Suprapubic skin (tissue), 4 donors: ENCODE data around the gene SPARCL1. TPM values are rescaled to one million over a fixed set of nuclear protein-coding genes. Genes with fewer than 3 reads are reported as not detected.

Source experiments
- DNase-seq, 2 donors: peaks; one replicate each; pipeline ENCODE4 v3.0.0-alpha.2; 2019; ENCODE audit warnings: low spot score in 2 of 2
- H3K27ac ChIP-seq: fragments of 200-600 bp; sonication (generic); one replicate; pipeline ENCODE4 v1.5.1; 2019
- H3K27me3 ChIP-seq: fragments of 200-600 bp; sonication (generic); one replicate; pipeline ENCODE4 v1.5.1; 2019
- H3K36me3 ChIP-seq: fragments of 200-600 bp; sonication (generic); one replicate; pipeline ENCODE4 v1.5.1; 2019
- H3K4me1 ChIP-seq: fragments of 200-600 bp; sonication (generic); one replicate; pipeline ENCODE4 v1.5.1; 2019
- H3K4me3 ChIP-seq: fragments of 200-600 bp; sonication (generic); one replicate; pipeline ENCODE4 v1.5.1; 2019; ENCODE audit warnings: mild to moderate bottlenecking
- H3K9me3 ChIP-seq: fragments of 200-600 bp; sonication (generic); one replicate; pipeline ENCODE4 v1.5.1; 2019
- CTCF ChIP-seq, 2 donors: fragments of 200-600 bp in 1 of 2; fragments of 450-650 bp in 1 of 2; sonication (generic) in 1 of 2; IDR thresholded peaks; one replicate each; pipeline ENCODE4 v1.5.1; 2016 to 2019; ENCODE audit warnings: antibody characterized with exemption in 2 of 2, mild to moderate bottlenecking in 1 of 2, moderate library complexity in 1 of 2
- EP300 ChIP-seq: sonication (generic); formaldehyde crosslinking; IDR thresholded peaks from one replicate; pipeline ENCODE4 v1.6.1; 2017; ENCODE audit warnings: antibody characterized with exemption
- POLR2A ChIP-seq, 2 donors: fragments of 450-650 bp; IDR thresholded peaks; one replicate each; pipeline ENCODE4 v1.6.1; 2017; ENCODE audit warnings: antibody characterized with exemption in 2 of 2, mild to moderate bottlenecking in 2 of 2, moderate library complexity in 2 of 2
- POLR2AphosphoS5 ChIP-seq, 3 donors: sonication (generic); formaldehyde crosslinking; IDR thresholded peaks; one replicate each; pipeline ENCODE4 v1.6.1; 2017; ENCODE audit warnings: antibody characterized with exemption in 3 of 3
- WGBS: methylation state at CpG from one replicate; pipeline ENCODE4 v1.1.5; 2018; 5-methylcytosine and 5-hydroxymethylcytosine counted together
- total RNA-seq, 4 donors: library from RNA; depleted of rRNA; stranded (reverse); fragments of >200 nt; gene quantifications; one replicate each; pipeline ENCODE4 v1.1.0, GENCODE V29; 2016

The SPARCL1 gene
- total RNA-seq, 4 donors from 2014 or later = 62.3 to 124 (median 84.0) TPM

DNA sequence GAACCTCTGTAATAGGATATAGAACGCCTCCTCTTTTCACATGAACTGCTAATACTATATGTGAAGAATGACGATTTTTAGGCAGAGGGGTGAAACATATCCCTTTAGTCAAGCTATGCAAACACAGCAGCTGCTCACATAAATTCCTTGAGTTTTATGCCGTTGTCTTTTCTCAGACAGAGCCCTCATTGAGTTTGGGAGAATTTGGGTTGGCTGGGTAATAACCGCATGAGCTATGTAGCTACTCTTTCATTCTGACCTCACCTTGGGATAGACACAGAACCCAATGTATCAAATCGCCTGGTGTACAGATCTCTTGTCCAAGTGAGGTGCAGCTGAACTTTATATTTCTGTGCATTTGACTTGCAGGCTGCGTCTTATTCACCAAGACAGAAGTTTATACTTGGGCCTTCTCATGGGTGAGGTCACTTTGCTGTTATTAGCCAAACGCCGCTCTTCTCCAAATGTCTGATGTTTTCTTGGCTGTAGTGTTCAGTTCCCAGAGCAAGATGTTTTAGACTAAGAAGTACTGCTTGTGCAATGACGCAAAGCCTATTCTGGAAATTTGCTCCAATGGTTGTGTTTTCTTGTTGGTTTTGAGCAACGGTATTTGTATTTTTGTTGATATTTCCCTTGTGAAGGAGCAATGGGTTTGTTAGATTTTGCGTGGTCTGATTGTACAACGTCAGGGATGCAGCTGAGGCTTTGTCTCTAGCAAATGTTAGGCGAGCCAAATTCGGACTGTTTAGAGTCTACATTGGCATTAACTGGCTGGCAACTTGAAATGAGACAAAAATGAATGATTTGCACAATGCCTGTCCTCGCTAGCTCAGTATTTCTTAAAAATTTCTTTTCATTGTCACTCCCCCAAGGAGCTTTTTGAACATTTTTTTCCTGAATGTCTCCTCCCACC, 11.2 kb upstream of the SPARCL1 start:
- WGBS = 79% methylated on average over 15 of the region's 15 CpGs
- no peak for DNase-seq
- peak in 2 of 3 donors; percentile 26 to 36 for TF ChIP-seq POLR2AphosphoS5 (IDR thresholded peaks at IDR 0.05)
- no peak for TF ChIP-seq POLR2A (IDR thresholded peaks at IDR 0.05)
- TF ChIP-seq CTCF (IDR thresholded peaks at IDR 0.05) = no peak
- peak; percentile 85 for TF ChIP-seq EP300
- Histone ChIP-seq H3K36me3 (no peaks in the 10 kb centered on the region), H3K4me1 (peaks cover 5% of the 10 kb centered on the region), H3K27me3 (no peaks in the 10 kb centered on the region), H3K9me3 (no peaks in the 10 kb centered on the region), H3K27ac (peak overlapping the region; percentile 54), H3K4me3 (no peak overlapping the region)

DNA sequence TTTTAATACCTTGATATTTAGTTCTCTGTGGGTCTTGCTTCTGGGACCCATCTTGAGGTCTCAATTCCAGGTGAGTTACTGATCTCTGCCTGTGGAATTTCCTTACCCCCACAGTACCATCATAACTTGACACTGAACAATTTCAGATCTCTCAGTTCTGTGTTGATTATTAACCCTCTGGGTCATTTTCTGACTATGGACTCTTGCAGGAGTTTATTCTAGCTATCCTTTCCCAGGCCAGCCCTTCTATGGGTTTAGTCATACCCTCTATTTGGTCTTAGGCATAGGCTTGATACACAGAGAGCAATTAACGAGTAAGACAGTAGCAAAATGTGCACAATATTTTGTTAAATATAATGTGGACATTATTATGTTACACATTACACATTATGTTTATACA, 3.7 kb upstream of the SPARCL1 start:
- H3K27ac ChIP-seq = no peak overlapping the region
- TF ChIP-seq EP300 (no peak), POLR2A (IDR thresholded peaks at IDR 0.05) (no peak), CTCF (IDR thresholded peaks at IDR 0.05) (no peak), POLR2AphosphoS5 (IDR thresholded peaks at IDR 0.05) (no peak)
- WGBS = 87% methylated on average over 1 of the region's 1 CpG

GRCh38 chr4:87532109-87532508, 2.9 kb upstream of the SPARCL1 start:
- no peaks in the 10 kb centered on the region for H3K36me3 ChIP-seq
- peaks cover 23% of the 10 kb centered on the region for H3K4me1 ChIP-seq
- no peak for TF ChIP-seq CTCF (IDR thresholded peaks at IDR 0.05)
- no peak for DNase-seq
- peak overlapping the region; percentile 66 for H3K27ac ChIP-seq
- WGBS = 69% methylated on average over 1 of the region's 1 CpG
- no peaks in the 10 kb centered on the region for H3K9me3 ChIP-seq
- no peaks in the 10 kb centered on the region for H3K27me3 ChIP-seq
- H3K4me3 ChIP-seq = no peak overlapping the region

More for the DNA sequence above, 3.7 kb upstream of the SPARCL1 start:
- Histone ChIP-seq H3K4me3 (no peak overlapping the region), H3K9me3 (no peaks in the 10 kb centered on the region), H3K4me1 (peaks cover 22% of the 10 kb centered on the region), H3K36me3 (no peaks in the 10 kb centered on the region), H3K27me3 (no peaks in the 10 kb centered on the region)
- no peak for DNase-seq

DNA sequence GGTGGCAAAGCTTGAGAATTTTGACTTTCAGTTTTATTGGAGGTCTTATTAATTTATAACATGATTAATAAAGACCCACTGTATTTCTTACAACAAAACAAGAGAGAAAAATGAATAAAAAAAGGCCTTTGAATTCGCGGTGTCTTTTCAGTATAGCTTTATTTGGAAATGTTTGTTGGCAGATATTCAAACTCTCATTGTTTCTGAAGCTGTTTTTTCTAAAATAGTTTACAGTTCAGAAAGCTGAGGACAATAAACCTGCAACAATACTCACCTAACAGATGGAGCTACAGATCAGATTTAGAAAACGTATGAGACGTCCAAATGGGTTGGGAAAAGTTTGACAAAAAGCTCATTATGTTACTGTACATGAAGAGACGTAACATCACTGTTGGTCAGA, 2.4 kb upstream of the SPARCL1 start:
- Histone ChIP-seq H3K27ac (peak overlapping the region; percentile 66), H3K36me3 (no peaks in the 10 kb centered on the region), H3K4me3 (no peak overlapping the region), H3K27me3 (no peaks in the 10 kb centered on the region), H3K4me1 (peaks cover 23% of the 10 kb centered on the region), H3K9me3 (no peaks in the 10 kb centered on the region)
- TF ChIP-seq POLR2AphosphoS5 (IDR thresholded peaks at IDR 0.05) (no peak), POLR2A (IDR thresholded peaks at IDR 0.05) (no peak), EP300 (no peak), CTCF (IDR thresholded peaks at IDR 0.05) (no peak)
- no peak for DNase-seq
- WGBS = 56% methylated on average over 5 of the region's 5 CpGs

- WGBS = 18% methylated on average over 4 of the region's 4 CpGs
Observed at GRCh38 chr4:87530868-87531267, 1.7 kb upstream of the SPARCL1 start.

More at GRCh38 chr4:87530868-87531267, 1.7 kb upstream of the SPARCL1 start:
- peak; percentile 72 to 77 for DNase-seq
- H3K4me3 ChIP-seq = no peak overlapping the region
- peaks cover 26% of the 10 kb centered on the region for H3K4me1 ChIP-seq
- H3K27ac ChIP-seq = peak overlapping the region; percentile 66
- no peaks in the 10 kb centered on the region for H3K36me3 ChIP-seq
- H3K9me3 ChIP-seq = no peaks in the 10 kb centered on the region
- TF ChIP-seq CTCF (IDR thresholded peaks at IDR 0.05) = no peak
- TF ChIP-seq EP300 = peak; percentile 97
- no peak for TF ChIP-seq POLR2A (IDR thresholded peaks at IDR 0.05)
- peak in 2 of 3 donors; percentile 88 to 95 for TF ChIP-seq POLR2AphosphoS5 (IDR thresholded peaks at IDR 0.05)
- H3K27me3 ChIP-seq = no peaks in the 10 kb centered on the region
